Measurements from ENCODE around the gene SNRNP48.

- peak; percentile 17; the same call in 1 of the 2 replicates for TF ChIP-seq SP1 (CRISPR knock-in tag; conservative IDR thresholded peaks at IDR 0.05)
- TF ChIP-seq, protein P1, sequence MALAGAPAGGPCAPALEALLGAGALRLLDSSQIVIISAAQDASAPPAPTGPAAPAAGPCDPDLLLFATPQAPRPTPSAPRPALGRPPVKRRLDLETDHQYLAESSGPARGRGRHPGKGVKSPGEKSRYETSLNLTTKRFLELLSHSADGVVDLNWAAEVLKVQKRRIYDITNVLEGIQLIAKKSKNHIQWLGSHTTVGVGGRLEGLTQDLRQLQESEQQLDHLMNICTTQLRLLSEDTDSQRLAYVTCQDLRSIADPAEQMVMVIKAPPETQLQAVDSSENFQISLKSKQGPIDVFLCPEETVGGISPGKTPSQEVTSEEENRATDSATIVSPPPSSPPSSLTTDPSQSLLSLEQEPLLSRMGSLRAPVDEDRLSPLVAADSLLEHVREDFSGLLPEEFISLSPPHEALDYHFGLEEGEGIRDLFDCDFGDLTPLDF (CRISPR knock-in tag; IDR thresholded peaks at IDR 0.05), result no peak
- TF ChIP-seq CTCF (IDR thresholded peaks at IDR 0.05), result no peak
- peak; percentile 74 for TF ChIP-seq PRDM15 (CRISPR knock-in tag; IDR thresholded peaks at IDR 0.05)
- TF ChIP-seq, protein P2, sequence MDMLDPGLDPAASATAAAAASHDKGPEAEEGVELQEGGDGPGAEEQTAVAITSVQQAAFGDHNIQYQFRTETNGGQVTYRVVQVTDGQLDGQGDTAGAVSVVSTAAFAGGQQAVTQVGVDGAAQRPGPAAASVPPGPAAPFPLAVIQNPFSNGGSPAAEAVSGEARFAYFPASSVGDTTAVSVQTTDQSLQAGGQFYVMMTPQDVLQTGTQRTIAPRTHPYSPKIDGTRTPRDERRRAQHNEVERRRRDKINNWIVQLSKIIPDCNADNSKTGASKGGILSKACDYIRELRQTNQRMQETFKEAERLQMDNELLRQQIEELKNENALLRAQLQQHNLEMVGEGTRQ (CRISPR knock-in tag; IDR thresholded peaks at IDR 0.05), result no peak
- peak; percentile 22; the same call in 1 of the 2 replicates for TF ChIP-seq ETV6 (CRISPR knock-in tag; IDR thresholded peaks at IDR 0.05)
- TF ChIP-seq MAX (CRISPR knock-in tag; IDR thresholded peaks at IDR 0.05), result peak; percentile 57; the same call in 1 of the 2 replicates
Measured at GRCh38 chr6:7541175-7542064, 48.6 kb upstream of the SNRNP48 start, which contains the start of gene DSP.
